GM19351 (cell line): ENCODE measurements around the gene TBC1D9B.

Experiments used
- ATAC-seq: cut with Tn5 transposase; IDR thresholded peaks from one replicate; pipeline ENCODE4 v1.9.1; 2021; ENCODE audit warnings: mild to moderate bottlenecking, moderate library complexity; ENCODE audit not compliant: unreplicated experiment

TBC1D9B gene

DNA sequence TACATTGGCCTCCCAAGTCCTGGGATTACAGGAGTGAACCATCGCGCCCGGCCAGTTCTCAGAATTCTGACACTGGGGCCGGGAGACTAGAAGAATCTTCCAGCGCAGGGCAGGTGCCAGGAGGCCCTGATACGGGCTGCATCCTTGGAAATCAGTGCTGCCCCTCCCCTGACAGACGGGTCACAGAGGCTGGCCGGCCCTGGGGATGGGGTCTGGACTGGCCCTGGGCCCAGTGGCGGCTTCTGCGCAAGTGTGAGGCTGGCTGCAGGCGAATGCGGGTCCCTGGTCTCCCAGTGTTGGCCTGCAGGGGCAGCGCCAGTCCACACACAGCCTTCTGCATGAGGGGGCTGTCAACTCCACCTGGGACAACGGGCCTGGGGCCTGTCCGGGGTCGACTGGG is 831 bp upstream of the TBC1D9B start:
- no peak for ATAC-seq

GRCh38 chr5:179906795-179907555 is 722 bp downstream of the TBC1D9B start:
- ATAC-seq = peak; percentile 30

DNA sequence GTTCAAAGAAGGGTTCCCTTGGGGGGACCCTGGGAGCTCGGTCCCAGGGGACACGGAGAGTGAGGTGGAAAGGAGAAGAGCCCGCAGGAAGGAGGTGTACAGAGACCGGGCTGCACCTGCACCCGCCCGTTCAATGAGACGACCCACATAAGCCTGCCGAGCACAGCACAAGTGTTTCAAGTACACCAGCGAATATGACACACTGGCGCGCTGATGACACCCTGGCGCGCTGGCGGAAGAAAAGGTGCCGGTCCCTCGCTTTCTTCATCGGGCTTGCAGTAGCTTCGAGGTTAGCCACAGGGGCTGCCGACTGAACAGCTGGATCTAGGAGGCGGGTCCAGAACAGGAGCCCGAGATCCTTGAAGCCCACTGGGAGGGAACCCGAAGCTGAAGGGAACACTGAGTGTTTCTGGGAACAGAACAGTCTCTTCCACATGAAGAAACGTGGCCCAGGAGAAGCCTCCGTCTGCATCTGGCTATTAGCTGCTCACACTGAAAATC is 1.4 kb downstream of the TBC1D9B start:
- ATAC-seq = no peak

GRCh38 chr5:179905161-179905560 is 2.5 kb downstream of the TBC1D9B start:
- ATAC-seq = no peak

DNA sequence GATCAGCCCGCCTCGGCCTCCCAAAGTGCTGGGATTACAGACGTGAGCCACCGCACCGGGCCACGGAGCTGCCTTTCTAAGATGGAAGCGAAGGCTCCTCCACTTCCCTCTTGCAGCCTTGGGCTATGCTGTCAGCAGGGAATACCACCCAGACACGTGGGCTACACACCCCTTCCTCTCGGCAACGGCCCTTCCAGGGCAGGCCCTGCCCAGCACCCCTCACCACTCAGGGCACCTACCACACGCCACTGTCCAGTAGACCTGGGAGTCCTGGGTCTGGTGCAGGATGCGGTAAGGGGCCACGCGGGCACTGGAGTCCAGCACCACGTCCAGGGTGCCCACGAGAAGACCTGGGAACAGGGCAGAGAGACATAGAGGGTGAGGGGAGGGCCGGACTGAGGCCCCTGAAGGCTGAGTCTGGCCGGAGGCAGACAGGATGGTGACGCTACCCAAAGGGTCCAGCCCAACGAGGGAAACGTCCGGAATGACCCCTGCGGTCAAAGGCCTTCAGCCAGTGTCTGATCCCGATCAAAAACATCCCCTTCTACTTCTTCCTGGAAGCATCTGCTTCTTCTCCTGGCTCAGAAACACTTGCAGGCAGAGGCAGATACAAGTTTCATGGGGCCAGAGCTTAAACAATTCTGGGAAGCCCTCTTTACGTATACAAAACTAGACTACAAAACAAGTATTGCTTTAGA is 3.1 kb downstream of the TBC1D9B start:
- no peak for ATAC-seq

GRCh38 chr5:179902763-179903158 is 4.9 kb downstream of the TBC1D9B start:
- ATAC-seq = no peak

GRCh38 chr5:179901915-179902762 is 5.6 kb downstream of the TBC1D9B start:
- ATAC-seq = no peak

DNA sequence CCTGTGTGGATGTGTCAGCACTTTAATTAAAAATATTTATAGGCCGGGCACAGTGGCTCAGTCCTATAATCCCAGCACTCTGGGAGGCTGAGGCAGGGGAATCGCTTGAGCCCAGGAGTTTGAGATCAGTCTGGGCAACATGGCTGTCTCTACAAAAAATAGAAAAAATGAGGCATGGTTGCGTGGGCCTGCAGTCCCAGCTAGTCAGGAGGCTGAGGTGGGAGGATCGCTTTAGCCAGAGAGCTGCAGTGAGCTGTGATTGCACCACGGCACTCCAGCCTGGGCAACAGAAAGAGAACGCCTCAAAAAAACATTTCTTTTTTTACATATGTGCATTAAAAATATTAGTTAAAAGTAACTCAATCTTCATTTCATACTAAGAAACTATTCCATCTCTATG is 6.2 kb downstream of the TBC1D9B start:
- ATAC-seq = no peak

- ATAC-seq = no peak
These were observed 7.0 kb downstream of the TBC1D9B start for GRCh38 chr5:179900711-179901110.

DNA sequence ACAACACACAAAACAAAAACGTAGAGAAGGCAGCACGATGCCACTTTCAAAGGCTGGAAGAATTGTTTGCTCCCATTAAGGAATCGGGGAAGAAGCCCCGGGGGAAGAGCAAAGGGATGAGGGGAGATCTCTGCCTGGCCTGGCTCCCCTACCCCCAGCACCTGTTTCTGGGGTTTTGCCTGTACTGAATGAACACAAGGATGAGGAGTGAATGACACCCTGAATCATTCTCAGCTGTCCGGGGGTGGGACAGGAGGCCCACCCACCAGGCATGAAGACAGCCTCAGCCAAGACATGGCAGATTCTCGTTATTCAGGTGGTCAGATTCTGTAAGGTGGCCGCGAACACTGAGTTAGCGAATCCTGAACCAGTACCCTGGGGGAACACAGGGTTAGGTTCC is 7.5 kb downstream of the TBC1D9B start:
- ATAC-seq = no peak

- ATAC-seq = no peak
These were observed 11.8 kb downstream of the TBC1D9B start for GRCh38 chr5:179895861-179896260.

DNA sequence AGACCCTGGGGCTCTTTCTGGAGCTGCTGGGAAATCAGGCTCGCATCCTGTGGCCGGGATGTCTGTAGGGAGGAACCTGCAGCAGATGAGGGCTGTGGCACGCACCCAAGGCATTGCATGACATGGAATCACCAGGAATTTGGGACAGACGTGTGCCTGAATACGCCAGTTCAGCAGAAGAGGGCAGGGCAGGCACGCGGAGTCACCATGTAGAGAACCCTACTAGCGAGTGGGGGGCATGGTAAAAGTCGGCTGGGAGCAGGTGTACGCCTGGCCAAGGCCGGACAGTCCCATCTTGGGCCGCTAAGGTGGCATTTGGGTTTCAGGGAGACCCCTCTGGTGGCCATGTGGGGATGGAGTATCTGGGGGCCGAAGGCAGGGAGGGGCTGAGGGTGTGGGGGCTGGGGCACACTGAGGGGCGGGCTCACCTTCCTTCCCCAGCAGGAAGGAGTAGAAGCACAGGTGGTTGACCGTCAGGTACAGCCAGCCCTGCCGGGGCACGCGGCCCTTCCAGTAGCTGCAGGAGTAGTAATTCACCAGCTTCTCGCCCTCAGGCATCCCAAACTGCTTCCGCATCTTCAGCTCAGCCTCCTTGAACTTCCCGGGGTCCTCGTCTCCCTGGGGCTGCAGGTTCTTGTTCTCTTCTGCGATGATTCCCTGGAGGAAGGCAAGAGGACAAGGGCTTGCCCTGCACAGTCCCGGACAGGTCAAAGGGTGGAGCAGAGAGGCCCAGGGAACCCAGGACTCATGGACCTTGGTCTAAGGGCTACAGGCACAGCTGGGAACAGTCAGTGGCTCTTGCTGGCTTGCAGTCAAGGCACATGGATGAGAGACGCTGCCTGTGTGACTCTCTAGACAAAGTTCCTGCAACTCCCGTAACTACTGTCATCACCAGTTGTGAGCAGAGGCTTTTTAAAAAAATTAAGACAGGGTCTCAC is 13.5 kb downstream of the TBC1D9B start:
- ATAC-seq = no peak

- no peak for ATAC-seq
These were observed 14.4 kb downstream of the TBC1D9B start for GRCh38 chr5:179893076-179893957.

- ATAC-seq = no peak
These were observed 15.4 kb downstream of the TBC1D9B start for GRCh38 chr5:179892255-179892654.

- ATAC-seq = no peak
These were observed 16.7 kb downstream of the TBC1D9B start for GRCh38 chr5:179890751-179891682.

DNA sequence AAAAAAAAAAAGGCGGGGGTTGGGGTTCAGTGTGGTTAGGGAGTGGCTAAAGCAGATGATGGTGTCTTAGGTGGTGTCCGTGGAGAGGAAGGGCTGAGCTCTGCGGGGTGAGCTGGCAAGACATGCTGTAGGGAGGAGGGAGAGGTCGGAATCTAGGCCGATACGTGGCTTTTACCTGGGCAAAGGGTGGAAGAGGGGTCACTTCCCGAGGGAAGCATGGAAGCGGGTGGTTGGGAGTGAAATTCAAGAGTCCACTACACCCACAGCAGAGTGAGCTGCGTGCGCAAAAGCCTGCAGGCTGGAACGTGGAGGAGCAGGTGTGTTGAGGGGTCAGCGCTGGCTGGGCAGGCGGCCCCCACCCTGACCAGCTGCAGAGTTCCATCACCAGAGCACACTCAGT is 17.8 kb downstream of the TBC1D9B start:
- no peak for ATAC-seq

GRCh38 chr5:179887802-179888201 is 19.9 kb downstream of the TBC1D9B start:
- no peak for ATAC-seq

DNA sequence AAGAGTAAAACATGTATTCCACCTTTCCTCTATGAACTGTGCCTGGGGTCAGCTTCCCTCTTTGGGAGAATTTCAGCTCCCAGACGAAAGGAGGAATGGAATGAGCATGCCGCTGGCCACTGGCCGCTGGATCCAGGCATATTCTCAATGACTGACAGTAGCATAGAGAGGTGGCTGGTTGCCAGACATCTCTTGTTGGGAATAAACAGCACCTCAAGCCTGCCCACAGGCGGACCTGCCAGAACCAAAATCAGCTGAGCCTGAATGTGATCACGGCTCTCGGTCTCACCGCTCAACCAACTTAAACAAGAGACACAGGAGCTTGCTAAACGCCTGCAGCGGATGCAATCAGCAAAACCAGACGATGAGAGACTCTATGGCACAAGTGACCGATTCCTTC is 20.6 kb downstream of the TBC1D9B start:
- ATAC-seq = no peak
